Endothelial cell of umbilical vein (primary cell): ENCODE data around the gene CCR7. TPM values are rescaled to one million over a fixed set of nuclear protein-coding genes. Genes with fewer than 3 reads are reported as not detected.

ENCODE experiments used
- BruUV-seq: library from RNA; stranded (reverse); fragments of 400-500 nt; replicated peaks from 2 replicates; lab custom pipeline; 2021; lab: Mats Ljungman, UMichigan
- CTCF ChIA-PET: fragments of 300-600, 350-600 bp; sonication (Branson Sonifier 250); formaldehyde crosslinking; loops from one replicate; lab custom pipeline; 2021; ENCODE audit warnings: antibody characterized with exemption, inconsistent platforms; lab: Charles Lee
- POLR2A ChIA-PET: fragments of 300-600, 350-600 bp; sonication (Branson Sonifier 250); formaldehyde crosslinking; loops from one replicate; lab custom pipeline; 2021; ENCODE audit warnings: antibody characterized with exemption, inconsistent platforms; lab: Charles Lee
- DNase-seq: peaks from one replicate; pipeline ENCODE4 v3.0.0-alpha.2; 2011; ENCODE audit warnings: low read depth, low spot score
- FAIRE-seq: peaks from 2 replicates; lab custom pipeline; 2011; peaks lifted over from hg19 to GRCh38; lab: Jason Lieb, UNC
- H2AFZ ChIP-seq: 2 replicates; pipeline ENCODE4 v1.6.0; 2012; ENCODE audit warnings: low read depth, low read length, control low read depth, inconsistent platforms
- H3K27ac ChIP-seq: 2 replicates; pipeline ENCODE4 v1.5.1; 2011; ENCODE audit warnings: low read depth, mild to moderate bottlenecking, control low read depth, low read length, moderate library complexity; ENCODE audit not compliant: insufficient read depth
- H3K27me3 ChIP-seq, 2 experiments: 2 replicates each; pipeline versions ENCODE4 v1.6.0 to v1.6.1; 2011; ENCODE audit warnings: low read length in 2 of 2, mixed read lengths in 1 of 2; ENCODE audit not compliant: control insufficient read depth in 2 of 2, insufficient read depth in 2 of 2
- H3K36me3 ChIP-seq, 2 experiments: 2 replicates in 1 of 2; 3 replicates in 1 of 2; pipeline ENCODE4 v1.5.1; 2011; ENCODE audit warnings: low read length in 2 of 2, mild to moderate bottlenecking in 1 of 2, moderate library complexity in 1 of 2; ENCODE audit not compliant: control insufficient read depth in 2 of 2, insufficient read depth in 2 of 2; ENCODE audit errors: extremely low read depth in 1 of 2
- H3K4me1 ChIP-seq: 3 replicates; pipeline ENCODE4 v1.5.1; 2011; ENCODE audit warnings: mild to moderate bottlenecking, low read length; ENCODE audit not compliant: control insufficient read depth, insufficient read depth; ENCODE audit errors: extremely low read depth
- H3K4me2 ChIP-seq: 2 replicates; pipeline ENCODE4 v1.6.1; 2011; ENCODE audit warnings: low read length, control low read depth, mixed read lengths; ENCODE audit not compliant: insufficient read depth
- H3K4me3 ChIP-seq, 3 experiments: fragments of 200-600 bp in 1 of 3; sonication (generic), shearing (Covaris generic) in 1 of 3; replicated peaks in 1 of 3; 2 replicates each; pipeline ENCODE4 v1.5.1; 2011 to 2016; ENCODE audit warnings: control low read depth in 3 of 3, low read length in 3 of 3, mild to moderate bottlenecking in 2 of 3, inconsistent platforms in 1 of 3, low read depth in 1 of 3, moderate library complexity in 1 of 3; ENCODE audit not compliant: insufficient read depth in 1 of 3
- H3K79me2 ChIP-seq: 2 replicates; pipeline ENCODE4 v1.6.0; 2012; ENCODE audit warnings: low read length, inconsistent platforms; ENCODE audit not compliant: control insufficient read depth, insufficient read depth
- H3K9ac ChIP-seq: replicated peaks from 2 replicates; pipeline ENCODE3; 2011; ENCODE audit warnings: low read length, control low read depth; ENCODE audit not compliant: insufficient read depth; ENCODE audit errors: extremely low read depth
- H3K9me1 ChIP-seq: replicated peaks from 3 replicates; pipeline ENCODE4 v1.6.0; 2011; ENCODE audit warnings: mild to moderate bottlenecking, low read length; ENCODE audit not compliant: control insufficient read depth, insufficient read depth; ENCODE audit errors: extremely low read depth
- H3K9me3 ChIP-seq: replicated peaks from 2 replicates; pipeline ENCODE4 v1.5.1; 2012; ENCODE audit warnings: low read length, inconsistent platforms; ENCODE audit not compliant: control insufficient read depth, insufficient read depth
- H4K20me1 ChIP-seq: replicated peaks from 2 replicates; pipeline ENCODE3; 2011; ENCODE audit warnings: mild to moderate bottlenecking, low read length; ENCODE audit not compliant: control insufficient read depth, insufficient read depth; ENCODE audit errors: extremely low read depth
- EZH2 ChIP-seq: IDR thresholded peaks from 2 replicates; pipeline ENCODE4 v1.6.1; 2012; ENCODE audit warnings: borderline replicate concordance, low read depth, mild to moderate bottlenecking, moderate library complexity, low read length, inconsistent platforms; ENCODE audit not compliant: severe bottlenecking
- FOS ChIP-seq: IDR thresholded peaks from 2 replicates; pipeline ENCODE4 v1.6.1; 2011; ENCODE audit warnings: mild to moderate bottlenecking, low read length, moderate library complexity, borderline replicate concordance; ENCODE audit not compliant: insufficient read depth
- GATA2 ChIP-seq: IDR thresholded peaks from 2 replicates; pipeline ENCODE4 v1.7.0; 2011; ENCODE audit warnings: low read depth, mild to moderate bottlenecking, moderate library complexity, mixed read lengths, low read length; ENCODE audit not compliant: insufficient read length, insufficient read depth
- JUN ChIP-seq: IDR thresholded peaks from 2 replicates; pipeline ENCODE4 v1.6.1; 2011; ENCODE audit warnings: borderline replicate concordance, low read depth; ENCODE audit not compliant: insufficient read length, insufficient read depth
- MYC ChIP-seq: IDR thresholded peaks from one replicate; pipeline ENCODE4 v1.6.1; 2011; ENCODE audit warnings: mild to moderate bottlenecking, low read depth, low read length
- POLR2A ChIP-seq: IDR thresholded peaks from 2 replicates; pipeline ENCODE4 v1.6.1; 2012; ENCODE audit warnings: low read depth, mild to moderate bottlenecking, control low read depth, low read length
- POLR2AphosphoS5 ChIP-seq: IDR thresholded peaks from 2 replicates; pipeline ENCODE4 v1.6.1; 2012; ENCODE audit warnings: low read depth, mild to moderate bottlenecking, control low read depth, low read length, moderate library complexity; ENCODE audit not compliant: insufficient read depth
- dilution Hi-C: fragments of 300-500 bp; cut with MboI; formaldehyde crosslinking; loops from one replicate; pipeline ENCODE4 v1.15.0; 2019; ENCODE audit warnings: low sequenced_read_pairs; ENCODE audit not compliant: extremely low pct_ligation_motif_present
- intact Hi-C: fragments of 100-400 bp; cut with micrococcal nuclease; formaldehyde crosslinking; loops from one replicate; pipeline ENCODE4 v1.10.0; 2022
- polyA plus RNA-seq, 4 experiments: library from polyadenylated mRNA; depleted of rRNA in 3 of 4; stranded (reverse) in 3 of 4; unstranded in 1 of 4; fragments of >200 nt; gene quantifications; 2 replicates each; pipeline versions ENCODE4 v1.2.1 to v1.2.3, GENCODE V29; 2011 to 2012; ENCODE audit warnings: missing spikeins in 1 of 4
- total RNA-seq: library from RNA; stranded (reverse); gene quantifications from 2 replicates; pipeline ENCODE4 v1.2.3, GENCODE V29; 2021
- TF ChIP-seq, protein P1 (sequence below), 2 donors: IDR thresholded peaks; 1 replicate in 1 of 2; 2 replicates in 1 of 2; pipeline ENCODE4 v1.5.1; 2011; ENCODE audit warnings: low read length in 2 of 2, mild to moderate bottlenecking in 2 of 2, moderate library complexity in 2 of 2, control low read depth in 1 of 2, inconsistent platforms in 1 of 2, low read depth in 1 of 2; ENCODE audit not compliant: insufficient read depth in 1 of 2; ENCODE audit errors: extremely low read depth in 1 of 2
- TF ChIP-seq, protein P2 (sequence below): IDR thresholded peaks from 2 replicates; pipeline ENCODE4 v1.6.1; 2011; ENCODE audit not compliant: insufficient read depth, insufficient read length

CCR7 gene
- total and polyA plus RNA-seq, 2 donors (not counting 3 experiments of a cell fraction or from before 2014, with no cell fraction given) = 0.18 TPM; not detected in 1

DNA sequence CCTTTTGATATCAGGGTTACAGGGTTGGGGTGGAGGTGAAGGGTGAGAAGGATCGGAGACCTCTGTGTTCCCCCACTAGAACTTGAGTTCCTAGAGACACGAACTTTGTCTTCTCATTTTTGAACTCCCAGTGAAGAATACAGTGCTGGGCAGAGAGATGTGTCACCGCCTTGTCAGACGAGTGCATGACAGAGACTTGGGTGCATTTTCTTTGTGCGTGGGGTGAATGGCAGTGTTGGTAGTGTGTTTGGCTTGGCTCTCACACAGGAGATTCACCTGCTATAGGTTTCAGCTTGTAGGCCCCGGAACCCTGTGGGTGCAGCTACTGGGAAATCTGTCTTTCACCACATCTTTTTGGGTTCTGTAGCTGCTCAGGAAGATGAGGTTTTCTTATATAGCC is 40.0 kb upstream of the CCR7 start:
- POLR2A ChIA-PET = no interaction called here
- CTCF ChIA-PET = interaction anchor here (1.2 to 2.4 kb wide), 2 partner anchors 12 to 15 kb away, joined by 5 to 8 read pairs; no protein-coding TSS in a partner anchor
- Histone ChIP-seq H3K9me1 (no peaks in the 10 kb centered on the region), H3K4me2 (no peak overlapping the region), H3K4me1 (no peaks in the 10 kb centered on the region), H3K9ac (no peak overlapping the region), H3K27me3 (peaks cover 12 to 18% of the 10 kb centered on the region in 2 experiments), H3K9me3 (no peaks in the 10 kb centered on the region), H3K79me2 (no peaks in the 10 kb centered on the region), H3K4me3 (no peak overlapping the region), H3K27ac (no peak overlapping the region), H3K36me3 (no peaks in the 10 kb centered on the region), H4K20me1 (no peaks in the 10 kb centered on the region), H2AFZ (no peak overlapping the region)
- FAIRE-seq (no peak), DNase-seq (no peak)
- no TSS peak for BruUV-seq
- dilution Hi-C loops (no loop called here), intact Hi-C loops (no loop called here)
- TF ChIP-seq, protein P1, sequence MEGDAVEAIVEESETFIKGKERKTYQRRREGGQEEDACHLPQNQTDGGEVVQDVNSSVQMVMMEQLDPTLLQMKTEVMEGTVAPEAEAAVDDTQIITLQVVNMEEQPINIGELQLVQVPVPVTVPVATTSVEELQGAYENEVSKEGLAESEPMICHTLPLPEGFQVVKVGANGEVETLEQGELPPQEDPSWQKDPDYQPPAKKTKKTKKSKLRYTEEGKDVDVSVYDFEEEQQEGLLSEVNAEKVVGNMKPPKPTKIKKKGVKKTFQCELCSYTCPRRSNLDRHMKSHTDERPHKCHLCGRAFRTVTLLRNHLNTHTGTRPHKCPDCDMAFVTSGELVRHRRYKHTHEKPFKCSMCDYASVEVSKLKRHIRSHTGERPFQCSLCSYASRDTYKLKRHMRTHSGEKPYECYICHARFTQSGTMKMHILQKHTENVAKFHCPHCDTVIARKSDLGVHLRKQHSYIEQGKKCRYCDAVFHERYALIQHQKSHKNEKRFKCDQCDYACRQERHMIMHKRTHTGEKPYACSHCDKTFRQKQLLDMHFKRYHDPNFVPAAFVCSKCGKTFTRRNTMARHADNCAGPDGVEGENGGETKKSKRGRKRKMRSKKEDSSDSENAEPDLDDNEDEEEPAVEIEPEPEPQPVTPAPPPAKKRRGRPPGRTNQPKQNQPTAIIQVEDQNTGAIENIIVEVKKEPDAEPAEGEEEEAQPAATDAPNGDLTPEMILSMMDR (IDR thresholded peaks at IDR 0.05; ENCODE audit: extremely low read depth in 1 of 2, insufficient read depth in 1 of 2, low read depth in 1 of 2, low read length in 2 of 2) = no peak
- TF ChIP-seq JUN = no peak

DNA sequence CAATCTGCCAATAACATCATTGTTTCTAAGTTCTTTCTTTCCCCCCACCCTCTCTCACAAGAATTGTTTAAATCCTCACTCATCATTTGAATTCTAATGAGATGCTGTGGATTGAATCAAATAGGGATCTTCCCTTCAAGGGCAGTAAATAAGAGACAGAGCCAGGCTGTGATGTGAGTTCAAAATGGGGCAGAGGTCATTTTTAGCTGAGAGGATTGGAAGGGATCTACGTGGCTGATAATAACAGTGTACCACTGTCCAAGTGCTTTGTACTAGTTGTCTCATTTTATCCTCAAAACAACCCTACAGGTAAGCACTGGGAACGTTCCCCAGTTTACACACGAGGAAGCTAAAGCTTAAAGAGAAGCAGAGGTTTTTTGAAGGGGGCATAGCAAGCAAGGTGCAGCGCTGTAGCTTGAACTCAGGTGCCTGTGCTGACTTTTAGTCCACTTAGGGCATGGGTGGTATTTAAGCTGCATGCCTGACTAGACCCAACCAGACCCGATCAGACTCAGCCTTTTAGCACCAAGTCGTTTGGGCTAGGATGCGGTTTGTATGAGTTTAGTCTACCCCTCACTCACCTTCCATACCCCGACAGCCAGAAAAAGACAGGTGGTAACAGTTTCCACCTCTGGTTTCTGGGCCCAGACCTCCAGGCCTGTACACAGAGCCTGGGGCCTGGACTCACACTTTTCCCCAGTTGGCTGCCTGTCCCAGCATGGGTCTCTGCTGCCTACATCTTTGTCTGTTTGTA is 39.2 kb upstream of the CCR7 start:
- no peaks in the 10 kb centered on the region for H3K4me1 ChIP-seq
- no peak for DNase-seq
- no peak overlapping the region for H3K4me2 ChIP-seq
- POLR2A ChIA-PET = no interaction called here
- H3K9me3 ChIP-seq = no peaks in the 10 kb centered on the region
- FAIRE-seq = no peak
- no TSS peak for BruUV-seq
- H3K9me1 ChIP-seq = no peaks in the 10 kb centered on the region
- H3K27ac ChIP-seq = no peak overlapping the region
- no peaks in the 10 kb centered on the region for H3K79me2 ChIP-seq
- H2AFZ ChIP-seq = no peak overlapping the region
- no peak overlapping the region for H3K4me3 ChIP-seq
- intact Hi-C loops = no loop called here
- H4K20me1 ChIP-seq = no peaks in the 10 kb centered on the region
- CTCF ChIA-PET = interaction anchor here (1.2 to 2.4 kb wide), 2 partner anchors 13 to 16 kb away, joined by 5 to 8 read pairs; no protein-coding TSS in a partner anchor
- H3K27me3 ChIP-seq = peaks cover 10 to 19% of the 10 kb centered on the region in 2 experiments
- no peaks in the 10 kb centered on the region for H3K36me3 ChIP-seq
- dilution Hi-C loops = no loop called here
- TF ChIP-seq POLR2A (no peak), EZH2 (no peak), POLR2AphosphoS5 (no peak), GATA2 (no peak), MYC (no peak), FOS (no peak)
- TF ChIP-seq, protein P2, sequence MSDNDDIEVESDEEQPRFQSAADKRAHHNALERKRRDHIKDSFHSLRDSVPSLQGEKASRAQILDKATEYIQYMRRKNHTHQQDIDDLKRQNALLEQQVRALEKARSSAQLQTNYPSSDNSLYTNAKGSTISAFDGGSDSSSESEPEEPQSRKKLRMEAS = no peak
- TF ChIP-seq, protein P1 (IDR thresholded peaks at IDR 0.05; ENCODE audit: extremely low read depth in 1 of 2, insufficient read depth in 1 of 2, low read depth in 1 of 2, low read length in 2 of 2) = no peak
- no peak overlapping the region for H3K9ac ChIP-seq
